ENCODE results near the gene PRDM16. TPM values are rescaled to one million over a fixed set of nuclear protein-coding genes. Genes with fewer than 3 reads are reported as not detected.

PRDM16 gene
- polyA plus RNA-seq, 2 donors: 0.15 to 0.28 TPM

- no peak overlapping the region for H3K4me3 ChIP-seq (ENCODE audit: low read depth in 1 of 2, low read length in 2 of 2)
- no peaks in the 10 kb centered on the region for H3K36me3 ChIP-seq (ENCODE audit: control insufficient read depth in 2 of 2, insufficient read depth in 2 of 2, low read length in 1 of 2)
- H3K4me1 ChIP-seq (ENCODE audit: control insufficient read depth in 2 of 2, insufficient read depth in 2 of 2, low read length in 1 of 2): no peaks in the 10 kb centered on the region
- no peaks in the 10 kb centered on the region for H3K27me3 ChIP-seq (ENCODE audit: control insufficient read depth in 1 of 2, insufficient read depth in 2 of 2, low read length in 2 of 2)
- WGBS, 2 donors: 67 to 71% methylated on average over 17 of the region's 17 CpGs
- peaks cover 2 to 25% of the 10 kb centered on the region in 2 donors for H3K9me3 ChIP-seq (ENCODE audit: control insufficient read depth in 2 of 2, insufficient read depth in 1 of 2, low read depth in 1 of 2, low read length in 1 of 2)
- H3K27ac ChIP-seq (ENCODE audit: low read depth in 2 of 2, low read length in 1 of 2): no peak overlapping the region
Observed at GRCh38 chr1:3340548-3341235, 271.7 kb downstream of the PRDM16 start.

DNA sequence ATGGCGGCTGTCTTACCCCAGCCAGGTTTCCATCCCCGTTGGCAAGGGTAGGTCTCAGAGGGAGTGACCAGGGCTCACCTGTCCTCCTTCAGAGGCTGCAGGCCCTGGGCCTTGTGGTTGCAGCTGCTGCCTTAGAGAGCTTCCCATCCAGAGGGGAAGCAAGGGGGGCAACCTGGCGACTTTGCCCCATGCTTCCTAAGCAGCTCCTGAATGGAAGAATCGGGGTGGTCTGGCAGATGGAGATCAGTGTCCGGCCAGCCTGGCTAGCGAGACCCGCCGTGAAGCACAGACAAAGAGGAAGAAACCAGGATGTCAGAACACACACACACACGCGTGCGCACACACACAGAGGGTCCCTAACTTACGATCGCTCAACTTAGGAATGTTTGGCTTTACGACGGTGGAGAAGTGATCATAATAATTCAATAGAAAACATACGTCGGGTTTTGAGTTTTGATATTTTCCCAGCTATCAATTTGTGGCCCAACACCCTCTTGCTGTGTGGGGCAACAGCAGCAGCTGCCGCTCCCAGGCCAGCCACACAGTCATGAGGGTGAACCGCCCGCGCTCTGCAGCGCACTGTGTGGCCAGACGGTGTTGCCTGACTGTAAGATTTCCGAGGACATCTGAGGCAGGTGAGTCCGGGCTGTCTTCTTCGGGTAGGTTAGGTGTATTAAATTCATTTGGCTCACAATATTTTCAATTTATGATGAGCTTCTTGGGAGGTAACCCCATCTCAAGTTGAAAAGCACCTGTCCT lies 272.4 kb downstream of the PRDM16 start:
- peaks cover 2 to 18% of the 10 kb centered on the region in 2 donors for H3K9me3 ChIP-seq (ENCODE audit: control insufficient read depth in 2 of 2, insufficient read depth in 1 of 2, low read depth in 1 of 2, low read length in 1 of 2)
- 91 to 92% methylated on average over 26 of the region's 26 CpGs for WGBS, 2 donors
- no peak overlapping the region for H3K4me3 ChIP-seq (ENCODE audit: low read depth in 1 of 2, low read length in 2 of 2)
- H3K27me3 ChIP-seq (ENCODE audit: control insufficient read depth in 1 of 2, insufficient read depth in 2 of 2, low read length in 2 of 2): no peaks in the 10 kb centered on the region
- no peak overlapping the region for H3K27ac ChIP-seq (ENCODE audit: low read depth in 2 of 2, low read length in 1 of 2)
- H3K4me1 ChIP-seq (ENCODE audit: control insufficient read depth in 2 of 2, insufficient read depth in 2 of 2, low read length in 1 of 2): no peaks in the 10 kb centered on the region
- no peaks in the 10 kb centered on the region for H3K36me3 ChIP-seq (ENCODE audit: control insufficient read depth in 2 of 2, insufficient read depth in 2 of 2, low read length in 1 of 2)

GRCh38 chr1:3342960-3343359 lies 274.0 kb downstream of the PRDM16 start:
- Histone ChIP-seq H3K9me3 (ENCODE audit: control insufficient read depth in 2 of 2, insufficient read depth in 1 of 2, low read depth in 1 of 2, low read length in 1 of 2) (peaks cover 2 to 11% of the 10 kb centered on the region in 2 donors), H3K4me1 (ENCODE audit: control insufficient read depth in 2 of 2, insufficient read depth in 2 of 2, low read length in 1 of 2) (no peaks in the 10 kb centered on the region), H3K27me3 (ENCODE audit: control insufficient read depth in 1 of 2, insufficient read depth in 2 of 2, low read length in 2 of 2) (no peaks in the 10 kb centered on the region), H3K36me3 (ENCODE audit: control insufficient read depth in 2 of 2, insufficient read depth in 2 of 2, low read length in 1 of 2) (no peaks in the 10 kb centered on the region), H3K4me3 (ENCODE audit: low read depth in 1 of 2, low read length in 2 of 2) (no peak overlapping the region), H3K27ac (ENCODE audit: low read depth in 2 of 2, low read length in 1 of 2) (no peak overlapping the region)
- 84 to 90% methylated on average over 5 of the region's 5 CpGs for WGBS, 2 donors

DNA sequence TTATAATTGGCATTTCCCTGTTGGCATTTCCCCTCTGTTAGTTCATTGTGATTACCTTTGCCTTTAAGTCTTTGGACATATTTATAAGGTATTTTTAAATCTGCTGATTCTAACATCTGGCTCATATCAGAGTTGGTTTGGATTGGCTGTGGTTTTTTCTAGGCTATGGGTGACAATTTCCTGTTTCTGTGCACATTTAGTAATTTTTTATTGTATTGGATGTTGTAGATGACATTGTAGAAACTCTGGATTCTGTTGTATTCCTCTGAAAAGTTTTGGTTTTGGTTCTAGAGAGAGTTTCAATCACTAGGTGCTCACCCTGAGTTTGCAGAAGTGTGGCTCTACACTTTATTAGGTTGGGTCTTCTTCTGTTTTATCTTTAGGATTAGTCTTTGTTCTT lies 275.4 kb downstream of the PRDM16 start:
- Histone ChIP-seq H3K27me3 (ENCODE audit: control insufficient read depth in 1 of 2, insufficient read depth in 2 of 2, low read length in 2 of 2) (no peaks in the 10 kb centered on the region), H3K4me1 (ENCODE audit: control insufficient read depth in 2 of 2, insufficient read depth in 2 of 2, low read length in 1 of 2) (no peaks in the 10 kb centered on the region)

DNA sequence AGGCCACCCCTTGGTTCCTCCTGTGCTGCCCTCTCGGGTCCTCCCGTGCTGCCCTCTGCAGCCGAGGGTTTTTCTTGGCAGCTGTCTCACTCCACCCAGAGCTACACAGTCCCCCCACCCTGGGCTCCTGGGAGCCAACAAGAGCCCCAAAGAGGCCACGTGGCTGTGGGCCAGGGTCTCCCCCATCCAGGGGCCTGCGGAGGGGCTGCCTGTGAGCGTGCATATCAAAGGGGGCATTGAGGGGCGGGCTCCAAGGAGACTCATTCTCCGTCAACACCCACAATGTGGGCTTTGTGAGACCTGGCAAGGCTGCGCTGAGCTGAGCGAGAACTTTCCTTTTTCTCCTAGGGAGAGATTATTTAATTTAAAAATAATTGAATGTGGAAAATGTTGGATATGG lies 276.8 kb downstream of the PRDM16 start:
- Histone ChIP-seq H3K36me3 (ENCODE audit: control insufficient read depth in 2 of 2, insufficient read depth in 2 of 2, low read length in 1 of 2) (no peaks in the 10 kb centered on the region), H3K27ac (ENCODE audit: low read depth in 2 of 2, low read length in 1 of 2) (no peak overlapping the region), H3K4me3 (ENCODE audit: low read depth in 1 of 2, low read length in 2 of 2) (no peak overlapping the region), H3K9me3 (ENCODE audit: control insufficient read depth in 2 of 2, insufficient read depth in 1 of 2, low read depth in 1 of 2, low read length in 1 of 2) (peaks cover 2 to 11% of the 10 kb centered on the region in 2 donors), H3K4me1 (ENCODE audit: control insufficient read depth in 2 of 2, insufficient read depth in 2 of 2, low read length in 1 of 2) (no peaks in the 10 kb centered on the region), H3K27me3 (ENCODE audit: control insufficient read depth in 1 of 2, insufficient read depth in 2 of 2, low read length in 2 of 2) (no peaks in the 10 kb centered on the region)
- 73 to 79% methylated on average over 10 of the region's 10 CpGs for WGBS, 2 donors

More for the DNA sequence above, 275.4 kb downstream of the PRDM16 start:
- H3K36me3 ChIP-seq (ENCODE audit: control insufficient read depth in 2 of 2, insufficient read depth in 2 of 2, low read length in 1 of 2): no peaks in the 10 kb centered on the region
- peaks cover 2 to 11% of the 10 kb centered on the region in 2 donors for H3K9me3 ChIP-seq (ENCODE audit: control insufficient read depth in 2 of 2, insufficient read depth in 1 of 2, low read depth in 1 of 2, low read length in 1 of 2)
- no peak overlapping the region for H3K4me3 ChIP-seq (ENCODE audit: low read depth in 1 of 2, low read length in 2 of 2)
- no peak overlapping the region for H3K27ac ChIP-seq (ENCODE audit: low read depth in 2 of 2, low read length in 1 of 2)

GRCh38 chr1:3346478-3346877 lies 277.5 kb downstream of the PRDM16 start:
- 90% methylated on average over 10 to 13 of the region's 13 CpGs for whole genome bisulfite sequencing, 2 donors
- H3K27me3 ChIP-seq (ENCODE audit: control insufficient read depth in 1 of 2, insufficient read depth in 2 of 2, low read length in 2 of 2): no peaks in the 10 kb centered on the region
- H3K4me3 ChIP-seq (ENCODE audit: low read depth in 1 of 2, low read length in 2 of 2): no peak overlapping the region
- H3K9me3 ChIP-seq (ENCODE audit: control insufficient read depth in 2 of 2, insufficient read depth in 1 of 2, low read depth in 1 of 2, low read length in 1 of 2): peaks cover 2 to 7% of the 10 kb centered on the region in 2 donors
- no peaks in the 10 kb centered on the region for H3K36me3 ChIP-seq (ENCODE audit: control insufficient read depth in 2 of 2, insufficient read depth in 2 of 2, low read length in 1 of 2)
- no peak overlapping the region for H3K27ac ChIP-seq (ENCODE audit: low read depth in 2 of 2, low read length in 1 of 2)
- H3K4me1 ChIP-seq (ENCODE audit: control insufficient read depth in 2 of 2, insufficient read depth in 2 of 2, low read length in 1 of 2): no peaks in the 10 kb centered on the region

GRCh38 chr1:3347257-3348020 lies 278.4 kb downstream of the PRDM16 start:
- no peaks in the 10 kb centered on the region for H3K27me3 ChIP-seq (ENCODE audit: control insufficient read depth in 1 of 2, insufficient read depth in 2 of 2, low read length in 2 of 2)
- no peak overlapping the region for H3K4me3 ChIP-seq (ENCODE audit: low read depth in 1 of 2, low read length in 2 of 2)
- H3K27ac ChIP-seq (ENCODE audit: low read depth in 2 of 2, low read length in 1 of 2): no peak overlapping the region
- 65 to 69% methylated on average over 18 of the region's 18 CpGs for WGBS, 2 donors
- no peaks in the 10 kb centered on the region for H3K36me3 ChIP-seq (ENCODE audit: control insufficient read depth in 2 of 2, insufficient read depth in 2 of 2, low read length in 1 of 2)
- no peaks in the 10 kb centered on the region for H3K4me1 ChIP-seq (ENCODE audit: control insufficient read depth in 2 of 2, insufficient read depth in 2 of 2, low read length in 1 of 2)
- H3K9me3 ChIP-seq (ENCODE audit: control insufficient read depth in 2 of 2, insufficient read depth in 1 of 2, low read depth in 1 of 2, low read length in 1 of 2): peaks cover 2 to 7% of the 10 kb centered on the region in 2 donors

- Histone ChIP-seq H3K4me3 (ENCODE audit: low read depth in 1 of 2, low read length in 2 of 2) (no peak overlapping the region), H3K36me3 (ENCODE audit: control insufficient read depth in 2 of 2, insufficient read depth in 2 of 2, low read length in 1 of 2) (no peaks in the 10 kb centered on the region), H3K4me1 (ENCODE audit: control insufficient read depth in 2 of 2, insufficient read depth in 2 of 2, low read length in 1 of 2) (peaks cover 0 to under 1% of the 10 kb centered on the region in 2 donors), H3K27me3 (ENCODE audit: control insufficient read depth in 1 of 2, insufficient read depth in 2 of 2, low read length in 2 of 2) (no peaks in the 10 kb centered on the region), H3K27ac (ENCODE audit: low read depth in 2 of 2, low read length in 1 of 2) (no peak overlapping the region), H3K9me3 (ENCODE audit: control insufficient read depth in 2 of 2, insufficient read depth in 1 of 2, low read depth in 1 of 2, low read length in 1 of 2) (peaks cover 2 to 7% of the 10 kb centered on the region in 2 donors)
- 64 to 67% methylated on average over 15 of the region's 15 CpGs for WGBS, 2 donors
Observed at GRCh38 chr1:3348196-3348865, 279.3 kb downstream of the PRDM16 start.

Data from esophagus (tissue), 2 donors.